Tibial artery (tissue), 4 donors: ENCODE measurements around the gene NEUROD6.

ENCODE experiments used
- DNase-seq, 2 donors: peaks; one replicate each; pipeline ENCODE4 v3.0.0-alpha.2; 2019
- H3K27ac ChIP-seq, 2 donors: fragments of 200-600 bp; sonication (generic) in 1 of 2; 1 replicate in 1 of 2; 2 replicates in 1 of 2; pipeline ENCODE4 v1.5.1; 2018 to 2019; ENCODE audit warnings: mild to moderate bottlenecking in 1 of 2
- H3K27me3 ChIP-seq, 2 donors: fragments of 200-600 bp; sonication (generic) in 1 of 2; one replicate each; pipeline versions ENCODE4 v1.5.1 to v1.6.0; 2016 to 2019
- H3K36me3 ChIP-seq, 3 donors: fragments of 200-600 bp; sonication (generic) in 2 of 3; one replicate each; pipeline ENCODE4 v1.5.1; 2016 to 2019; ENCODE audit warnings: mild to moderate bottlenecking in 2 of 3
- H3K4me1 ChIP-seq, 4 donors: fragments of 200-600 bp; sonication (generic) in 2 of 4; 1 replicate in 3 of 4; 2 replicates in 1 of 4; pipeline ENCODE4 v1.5.1; 2016 to 2019
- H3K4me3 ChIP-seq, 2 donors: fragments of 200-600 bp; sonication (generic) in 1 of 2; 1 replicate in 1 of 2; 2 replicates in 1 of 2; pipeline ENCODE4 v1.5.1; 2018 to 2019; ENCODE audit warnings: mild to moderate bottlenecking in 2 of 2
- H3K9me3 ChIP-seq, 3 donors: fragments of 200-600 bp; sonication (generic) in 1 of 3; one replicate each; pipeline ENCODE4 v1.5.1; 2016 to 2019
- CTCF ChIP-seq, 2 experiments: fragments of 200-600 bp in 1 of 2; fragments of 450-650 bp in 1 of 2; IDR thresholded peaks; one replicate each; pipeline ENCODE4 v1.5.1; 2017 to 2019; ENCODE audit warnings: antibody characterized with exemption in 2 of 2, mild to moderate bottlenecking in 1 of 2, moderate library complexity in 1 of 2
- intact Hi-C: fragments of 100-400 bp; cut with DNase I; formaldehyde crosslinking; loops from one replicate; pipeline ENCODE4 v1.15.0; 2023; ENCODE audit warnings: low total_unique reads

NEUROD6 gene

GRCh38 chr7:31316876-31317275 lies 23.6 kb downstream of the NEUROD6 start:
- Histone ChIP-seq H3K4me3 (no peak overlapping the region), H3K36me3 (no peaks in the 10 kb centered on the region), H3K27ac (no peak overlapping the region), H3K9me3 (no peaks in the 10 kb centered on the region), H3K4me1 (no peaks in the 10 kb centered on the region), H3K27me3 (no peaks in the 10 kb centered on the region)
- intact Hi-C loops: no loop called here
- no peak for TF ChIP-seq CTCF (IDR thresholded peaks at IDR 0.05)
- no peak for DNase-seq

GRCh38 chr7:31315758-31316157 lies 24.8 kb downstream of the NEUROD6 start:
- Histone ChIP-seq H3K27ac (no peak overlapping the region), H3K27me3 (no peaks in the 10 kb centered on the region), H3K9me3 (no peaks in the 10 kb centered on the region), H3K4me3 (no peak overlapping the region), H3K36me3 (no peaks in the 10 kb centered on the region), H3K4me1 (no peaks in the 10 kb centered on the region)
- TF ChIP-seq CTCF (IDR thresholded peaks at IDR 0.05): no peak
- no peak for DNase-seq
- intact Hi-C loops: no loop called here

- H3K27me3 ChIP-seq: no peaks in the 10 kb centered on the region
- no peak overlapping the region for H3K4me3 ChIP-seq
- intact Hi-C loops: no loop called here
- TF ChIP-seq CTCF (IDR thresholded peaks at IDR 0.05): no peak
- H3K27ac ChIP-seq: no peak overlapping the region
- H3K4me1 ChIP-seq: no peaks in the 10 kb centered on the region
- no peak for DNase-seq
- H3K36me3 ChIP-seq: no peaks in the 10 kb centered on the region
- no peaks in the 10 kb centered on the region for H3K9me3 ChIP-seq
Measured at GRCh38 chr7:31314781-31315180, 25.7 kb downstream of the NEUROD6 start.

- Histone ChIP-seq H3K9me3 (no peaks in the 10 kb centered on the region), H3K27ac (no peak overlapping the region), H3K27me3 (no peaks in the 10 kb centered on the region), H3K4me3 (no peak overlapping the region), H3K4me1 (no peaks in the 10 kb centered on the region), H3K36me3 (no peaks in the 10 kb centered on the region)
- no peak for DNase-seq
- no peak for TF ChIP-seq CTCF (IDR thresholded peaks at IDR 0.05)
- intact Hi-C loops: no loop called here
Measured at GRCh38 chr7:31312889-31313288, 27.6 kb downstream of the NEUROD6 start.

GRCh38 chr7:31311552-31311951 lies 29.0 kb downstream of the NEUROD6 start:
- intact Hi-C loops: no loop called here
- Histone ChIP-seq H3K4me3 (no peak overlapping the region), H3K27me3 (no peaks in the 10 kb centered on the region), H3K36me3 (no peaks in the 10 kb centered on the region), H3K4me1 (no peaks in the 10 kb centered on the region), H3K27ac (no peak overlapping the region), H3K9me3 (no peaks in the 10 kb centered on the region)
- no peak for TF ChIP-seq CTCF (IDR thresholded peaks at IDR 0.05)
- no peak for DNase-seq

- Histone ChIP-seq H3K27me3 (no peaks in the 10 kb centered on the region), H3K36me3 (no peaks in the 10 kb centered on the region), H3K9me3 (no peaks in the 10 kb centered on the region), H3K27ac (no peak overlapping the region), H3K4me3 (no peak overlapping the region), H3K4me1 (no peaks in the 10 kb centered on the region)
- DNase-seq: no peak
- intact Hi-C loops: no loop called here
- no peak for TF ChIP-seq CTCF (IDR thresholded peaks at IDR 0.05)
Measured at GRCh38 chr7:31310321-31310935, 30.1 kb downstream of the NEUROD6 start.
